GM23338 (cell line): ENCODE results near the gene AHCY.

Source experiments
- EZH2 ChIP-seq: fragments of 200-600 bp; sonication (generic); IDR thresholded peaks from one replicate; pipeline ENCODE4 v1.8.0; 2017; ENCODE audit warnings: antibody characterized with exemption, mild to moderate bottlenecking, low read depth; ENCODE audit not compliant: unreplicated experiment
- EZH2phosphoT487 ChIP-seq: fragments of 200-600 bp; sonication (generic); IDR thresholded peaks from one replicate; pipeline ENCODE4 v1.8.1; 2018; ENCODE audit warnings: antibody characterized with exemption; ENCODE audit not compliant: unreplicated experiment
- POLR2AphosphoS5 ChIP-seq: IDR thresholded peaks from 2 replicates; pipeline ENCODE4 v1.6.1; 2016; ENCODE audit warnings: antibody characterized with exemption, low read depth
- STAT1 ChIP-seq: IDR thresholded peaks from one replicate; pipeline ENCODE4 v1.6.1; 2016; ENCODE audit warnings: antibody characterized with exemption; ENCODE audit not compliant: unreplicated experiment
- TF ChIP-seq, protein P1 (sequence below), 2 experiments: fragments of 200-600 bp in 1 of 2; sonication (generic) in 1 of 2; conservative IDR thresholded peaks; 2 replicates each; pipeline versions ENCODE4 v1.5.1 to v1.6.1; 2016 to 2017; ENCODE audit warnings: antibody characterized with exemption in 2 of 2, low read depth in 2 of 2, mild to moderate bottlenecking in 2 of 2, moderate library complexity in 1 of 2

DNA sequence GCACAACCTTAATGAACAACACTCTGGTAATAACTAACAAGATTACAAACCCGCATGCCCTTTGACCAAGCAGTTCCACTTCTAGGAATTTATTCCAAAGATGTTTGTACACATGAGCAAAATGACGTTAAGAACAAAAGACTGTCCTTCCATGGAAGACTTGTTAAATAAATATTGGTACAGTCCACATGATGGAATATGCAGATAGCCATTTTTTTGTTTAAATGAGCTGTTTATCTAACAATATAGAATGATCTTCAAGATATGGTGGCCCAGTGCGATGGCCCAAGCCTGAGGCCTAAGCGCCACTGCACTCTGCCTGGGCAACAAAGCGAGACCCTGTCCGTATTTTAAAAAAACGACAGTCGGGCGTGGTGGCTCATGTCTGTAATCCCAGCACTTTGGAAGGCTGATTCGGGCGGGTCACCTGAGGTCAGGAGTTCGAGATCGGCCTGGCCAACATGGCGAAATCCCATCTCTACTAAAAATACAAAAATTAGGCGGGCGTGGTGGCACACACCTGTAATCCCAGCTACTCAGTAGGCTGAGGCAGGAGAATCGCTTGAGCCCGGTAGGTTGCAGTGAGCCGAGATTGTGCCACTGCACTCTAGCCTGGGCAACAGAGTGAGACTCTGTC is 7.4 kb upstream of the AHCY start:
- TF ChIP-seq, protein P1, sequence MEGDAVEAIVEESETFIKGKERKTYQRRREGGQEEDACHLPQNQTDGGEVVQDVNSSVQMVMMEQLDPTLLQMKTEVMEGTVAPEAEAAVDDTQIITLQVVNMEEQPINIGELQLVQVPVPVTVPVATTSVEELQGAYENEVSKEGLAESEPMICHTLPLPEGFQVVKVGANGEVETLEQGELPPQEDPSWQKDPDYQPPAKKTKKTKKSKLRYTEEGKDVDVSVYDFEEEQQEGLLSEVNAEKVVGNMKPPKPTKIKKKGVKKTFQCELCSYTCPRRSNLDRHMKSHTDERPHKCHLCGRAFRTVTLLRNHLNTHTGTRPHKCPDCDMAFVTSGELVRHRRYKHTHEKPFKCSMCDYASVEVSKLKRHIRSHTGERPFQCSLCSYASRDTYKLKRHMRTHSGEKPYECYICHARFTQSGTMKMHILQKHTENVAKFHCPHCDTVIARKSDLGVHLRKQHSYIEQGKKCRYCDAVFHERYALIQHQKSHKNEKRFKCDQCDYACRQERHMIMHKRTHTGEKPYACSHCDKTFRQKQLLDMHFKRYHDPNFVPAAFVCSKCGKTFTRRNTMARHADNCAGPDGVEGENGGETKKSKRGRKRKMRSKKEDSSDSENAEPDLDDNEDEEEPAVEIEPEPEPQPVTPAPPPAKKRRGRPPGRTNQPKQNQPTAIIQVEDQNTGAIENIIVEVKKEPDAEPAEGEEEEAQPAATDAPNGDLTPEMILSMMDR (conservative IDR thresholded peaks at IDR 0.05; ENCODE audit: low read depth in 2 of 2) = no peak
- TF ChIP-seq STAT1 (no peak), EZH2 (no peak), POLR2AphosphoS5 (no peak), EZH2phosphoT487 (no peak)
